A673 (cell line): ENCODE measurements around the gene NUTM2F. TPM values are rescaled to one million over a fixed set of nuclear protein-coding genes. Genes with fewer than 3 reads are reported as not detected.

Source experiments
- BruUV-seq: library from RNA; stranded (reverse); fragments of 400-500 nt; replicated peaks from 2 replicates; lab custom pipeline; 2021; lab: Mats Ljungman, UMichigan
- CTCF ChIA-PET: fragments of 300-600 bp; sonication (Branson Sonifier 250); formaldehyde crosslinking; loops from one replicate; lab custom pipeline; 2022; ENCODE audit warnings: antibody characterized with exemption; lab: Charles Lee
- POLR2A ChIA-PET: fragments of 300-600 bp; sonication (Branson Sonifier 250); formaldehyde crosslinking; loops from one replicate; lab custom pipeline; 2022; ENCODE audit warnings: antibody characterized with exemption; ENCODE audit not compliant: low non-redundant PET; lab: Charles Lee
- DNase-seq: peaks from one replicate; pipeline ENCODE4 v3.0.0-alpha.2; 2015; ENCODE audit warnings: low spot score
- H3K27ac ChIP-seq: fragments of 200-600 bp; sonication (generic); 2 replicates; pipeline ENCODE4 v1.5.1; 2016; ENCODE audit warnings: mixed run types, low read depth, mild to moderate bottlenecking, mixed read lengths, antibody characterized with exemption, low read length; ENCODE audit not compliant: poor library complexity, severe bottlenecking
- H3K27me3 ChIP-seq: fragments of 200-600 bp; sonication (generic); replicated peaks from 2 replicates; pipeline ENCODE4 v1.6.1; 2017; ENCODE audit warnings: mixed run types, low read depth, mild to moderate bottlenecking, mixed read lengths, antibody characterized with exemption, low read length; ENCODE audit not compliant: insufficient read depth, poor library complexity
- H3K36me3 ChIP-seq: fragments of 200-600 bp; sonication (generic); 2 replicates; pipeline ENCODE4 v1.6.1; 2016; ENCODE audit warnings: mixed run types, mild to moderate bottlenecking, mixed read lengths, antibody characterized with exemption, low read length; ENCODE audit not compliant: insufficient read depth, poor library complexity, severe bottlenecking
- H3K4me1 ChIP-seq: fragments of 200-600 bp; sonication (generic); 2 replicates; pipeline ENCODE4 v1.6.1; 2017; ENCODE audit warnings: mixed run types, mild to moderate bottlenecking, mixed read lengths, antibody characterized with exemption, low read length; ENCODE audit not compliant: insufficient read depth, poor library complexity, severe bottlenecking
- H3K4me3 ChIP-seq: fragments of 200-600 bp; sonication (generic); 2 replicates; pipeline ENCODE4 v1.5.1; 2016; ENCODE audit warnings: low read depth, mixed run types, mild to moderate bottlenecking, mixed read lengths, low read length; ENCODE audit not compliant: poor library complexity, severe bottlenecking
- H3K9me3 ChIP-seq: fragments of 200-600 bp; sonication (generic); 2 replicates; pipeline ENCODE4 v1.6.1; 2016; ENCODE audit warnings: mixed run types, low read depth, mild to moderate bottlenecking, mixed read lengths, antibody characterized with exemption, low read length; ENCODE audit not compliant: poor library complexity, severe bottlenecking
- CTCF ChIP-seq: fragments of 300-800, 200-600 bp; sonication (generic); conservative IDR thresholded peaks from 2 replicates; pipeline ENCODE4 v1.5.1; 2017; ENCODE audit warnings: low read depth, mild to moderate bottlenecking, antibody characterized with exemption, low read length, moderate library complexity, mixed read lengths
- EZH2 ChIP-seq: fragments of 200-600 bp; sonication (generic); IDR thresholded peaks from 2 replicates; pipeline ENCODE4 v1.6.1; 2017; ENCODE audit warnings: borderline replicate concordance, low read depth, mild to moderate bottlenecking, mixed read lengths, antibody characterized with exemption, low read length; ENCODE audit not compliant: poor library complexity, severe bottlenecking
- intact Hi-C: fragments of 100-400 bp; cut with micrococcal nuclease; formaldehyde crosslinking; loops from one replicate; pipeline ENCODE4 v1.10.0; 2022; ENCODE audit not compliant: unreplicated experiment
- total RNA-seq: library from RNA; stranded (reverse); gene quantifications from 2 replicates; pipeline ENCODE4 v1.2.3, GENCODE V29; 2021

NUTM2F gene
- total RNA-seq, 1 experiment from 2014 or later: not detected

- H3K27ac ChIP-seq: no peak overlapping the region
- no peak overlapping the region for H3K4me3 ChIP-seq
- no peaks in the 10 kb centered on the region for H3K9me3 ChIP-seq
- no TSS peak for BruUV-seq
- no peak for DNase-seq
- POLR2A ChIA-PET: no interaction called here
- no peaks in the 10 kb centered on the region for H3K27me3 ChIP-seq
- no peaks in the 10 kb centered on the region for H3K36me3 ChIP-seq
- H3K4me1 ChIP-seq: no peaks in the 10 kb centered on the region
- intact Hi-C loops: no loop called here
- no peak for TF ChIP-seq CTCF
- no peak for TF ChIP-seq EZH2
- CTCF ChIA-PET: no interaction called here
Observed at GRCh38 chr9:94289691-94290090, 38.8 kb downstream of the NUTM2F start.

GRCh38 chr9:94287877-94288513, 40.4 kb downstream of the NUTM2F start:
- Histone ChIP-seq H3K4me3 (no peak overlapping the region), H3K27ac (no peak overlapping the region), H3K9me3 (no peaks in the 10 kb centered on the region), H3K36me3 (no peaks in the 10 kb centered on the region), H3K27me3 (no peaks in the 10 kb centered on the region), H3K4me1 (no peaks in the 10 kb centered on the region)
- BruUV-seq: no TSS peak
- ChIA-PET CTCF (no interaction called here), POLR2A (no interaction called here)
- TF ChIP-seq EZH2 (no peak), CTCF (no peak)
- no peak for DNase-seq
- intact Hi-C loops: no loop called here

DNA sequence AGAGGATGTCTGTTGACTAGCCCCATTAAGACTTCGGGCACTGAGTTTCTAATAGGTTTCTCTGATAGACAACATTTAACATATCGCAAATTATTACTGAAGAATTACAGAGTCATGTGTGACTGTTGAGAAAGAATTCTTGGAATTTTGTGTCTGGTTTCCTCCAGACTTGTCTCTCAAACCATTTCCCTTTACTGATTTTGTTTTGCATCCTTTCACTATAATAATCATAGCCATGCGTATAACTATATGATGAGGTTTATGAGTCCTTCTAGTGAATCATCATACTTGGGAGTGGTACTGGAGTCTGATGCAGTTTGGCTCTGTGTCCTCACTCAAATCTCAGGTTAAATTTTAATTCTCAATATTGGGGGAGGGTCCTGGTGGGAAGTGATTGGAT, 42.3 kb downstream of the NUTM2F start:
- Histone ChIP-seq H3K36me3 (no peaks in the 10 kb centered on the region), H3K4me1 (no peaks in the 10 kb centered on the region), H3K27me3 (no peaks in the 10 kb centered on the region), H3K4me3 (no peak overlapping the region), H3K27ac (no peak overlapping the region), H3K9me3 (no peaks in the 10 kb centered on the region)
- ChIA-PET POLR2A (no interaction called here), CTCF (no interaction called here)
- no peak for DNase-seq
- BruUV-seq: no TSS peak
- intact Hi-C loops: no loop called here
- TF ChIP-seq EZH2 (no peak), CTCF (no peak)
